Choroid plexus epithelial cell (primary cell): ENCODE data around the gene AHSA1.

Experiments used
- DNase-seq: peaks from one replicate; pipeline ENCODE4 v3.0.0-alpha.2; 2010; ENCODE audit warnings: low read depth
- H3K4me3 ChIP-seq: 2 replicates; pipeline ENCODE4 v1.5.1; 2011; ENCODE audit warnings: low read depth, mild to moderate bottlenecking, control low read depth, low read length, moderate library complexity
- TF ChIP-seq, protein P1 (sequence below): conservative IDR thresholded peaks from 2 replicates; pipeline ENCODE4 v1.5.1; 2011; ENCODE audit warnings: low read depth, mild to moderate bottlenecking, control low read depth, inconsistent platforms, low read length, moderate library complexity

Gene AHSA1

GRCh38 chr14:77426396-77426795 is 31.5 kb upstream of the AHSA1 start:
- no peak overlapping the region for H3K4me3 ChIP-seq
- no peak for DNase-seq
- TF ChIP-seq, protein P1, sequence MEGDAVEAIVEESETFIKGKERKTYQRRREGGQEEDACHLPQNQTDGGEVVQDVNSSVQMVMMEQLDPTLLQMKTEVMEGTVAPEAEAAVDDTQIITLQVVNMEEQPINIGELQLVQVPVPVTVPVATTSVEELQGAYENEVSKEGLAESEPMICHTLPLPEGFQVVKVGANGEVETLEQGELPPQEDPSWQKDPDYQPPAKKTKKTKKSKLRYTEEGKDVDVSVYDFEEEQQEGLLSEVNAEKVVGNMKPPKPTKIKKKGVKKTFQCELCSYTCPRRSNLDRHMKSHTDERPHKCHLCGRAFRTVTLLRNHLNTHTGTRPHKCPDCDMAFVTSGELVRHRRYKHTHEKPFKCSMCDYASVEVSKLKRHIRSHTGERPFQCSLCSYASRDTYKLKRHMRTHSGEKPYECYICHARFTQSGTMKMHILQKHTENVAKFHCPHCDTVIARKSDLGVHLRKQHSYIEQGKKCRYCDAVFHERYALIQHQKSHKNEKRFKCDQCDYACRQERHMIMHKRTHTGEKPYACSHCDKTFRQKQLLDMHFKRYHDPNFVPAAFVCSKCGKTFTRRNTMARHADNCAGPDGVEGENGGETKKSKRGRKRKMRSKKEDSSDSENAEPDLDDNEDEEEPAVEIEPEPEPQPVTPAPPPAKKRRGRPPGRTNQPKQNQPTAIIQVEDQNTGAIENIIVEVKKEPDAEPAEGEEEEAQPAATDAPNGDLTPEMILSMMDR = no peak

GRCh38 chr14:77436042-77436441 is 21.9 kb upstream of the AHSA1 start:
- DNase-seq = peak; percentile 8
- no peak overlapping the region for H3K4me3 ChIP-seq
- TF ChIP-seq, protein P1 = no peak

GRCh38 chr14:77438596-77438995 is 19.3 kb upstream of the AHSA1 start:
- no peak for DNase-seq
- TF ChIP-seq, protein P1 = no peak
- no peak overlapping the region for H3K4me3 ChIP-seq

GRCh38 chr14:77439861-77440260 is 18.0 kb upstream of the AHSA1 start:
- DNase-seq = no peak
- no peak overlapping the region for H3K4me3 ChIP-seq
- TF ChIP-seq, protein P1 = no peak

DNA sequence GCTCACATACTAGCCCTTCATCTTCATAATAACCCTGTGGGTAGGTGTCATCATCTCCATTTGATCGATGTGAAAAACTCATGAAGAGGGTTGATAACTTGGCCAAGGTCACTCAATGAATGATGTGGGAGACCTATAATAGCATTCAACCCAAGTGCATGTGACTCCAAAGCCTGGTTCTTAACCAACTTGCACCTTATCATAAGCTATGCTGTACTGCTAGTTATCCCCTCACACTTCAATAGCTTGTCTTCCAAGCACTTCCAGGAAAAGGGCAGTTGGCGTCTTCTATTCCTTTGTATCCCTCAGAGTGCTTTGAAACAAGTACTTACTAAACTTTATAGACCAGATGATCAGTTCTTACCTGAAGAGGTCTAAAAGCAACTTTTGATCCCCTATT is 15.7 kb upstream of the AHSA1 start:
- TF ChIP-seq, protein P1 = no peak
- no peak overlapping the region for H3K4me3 ChIP-seq
- no peak for DNase-seq

DNA sequence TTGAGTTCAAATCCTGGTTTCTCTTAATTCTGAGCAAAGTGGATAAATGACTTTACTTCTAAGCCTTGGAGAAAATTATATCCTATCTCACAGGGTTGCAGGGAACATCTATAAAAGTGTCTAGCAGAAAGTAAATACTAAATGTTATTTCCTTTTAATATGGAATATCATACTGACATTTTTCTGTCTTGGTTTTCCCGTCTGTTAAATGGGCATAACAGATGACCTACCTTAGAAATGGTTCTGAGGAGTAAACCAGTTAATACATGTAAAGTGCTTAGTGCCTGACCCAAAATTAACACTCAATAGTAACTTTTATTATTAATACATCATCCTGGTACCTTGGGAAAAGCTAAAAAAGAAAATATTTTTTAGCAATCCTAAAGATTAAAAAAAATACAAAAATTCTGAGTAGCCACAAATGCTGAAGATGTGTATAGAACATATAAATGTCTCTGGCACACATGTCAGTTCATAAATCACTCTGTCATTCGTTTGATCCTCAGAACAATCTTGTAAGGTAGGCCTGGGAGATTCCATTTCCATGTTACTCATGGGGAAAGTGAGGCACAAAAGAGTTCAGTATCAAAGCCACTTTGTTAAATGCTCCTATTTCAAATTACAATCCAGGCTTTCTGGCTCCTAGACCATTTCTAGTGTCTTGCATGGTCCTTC is 1.8 kb upstream of the AHSA1 start:
- TF ChIP-seq, protein P1 = no peak
- no peak overlapping the region for H3K4me3 ChIP-seq
- DNase-seq = no peak

DNA sequence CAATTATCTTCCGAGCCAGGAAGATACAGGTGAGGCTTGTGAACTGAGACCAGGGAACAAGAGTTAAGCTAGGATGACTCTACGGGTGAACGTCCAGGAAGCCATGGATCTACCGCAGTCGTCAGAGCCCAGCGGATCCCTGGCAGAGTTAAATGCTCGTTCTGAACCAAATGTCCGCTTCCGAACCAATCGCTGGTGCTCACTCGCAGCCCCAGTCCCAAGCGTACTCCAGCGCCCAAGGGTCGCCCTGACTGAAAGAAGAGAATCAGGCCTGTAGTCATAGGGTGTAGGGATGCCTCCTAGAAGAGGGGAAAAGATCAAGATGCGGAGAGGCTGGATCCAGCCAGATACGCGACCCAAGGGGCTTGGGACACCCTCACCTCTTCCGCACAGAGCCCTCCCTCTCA is 775 bp upstream of the AHSA1 start:
- peak; percentile 50 for DNase-seq
- TF ChIP-seq, protein P1 = no peak
- peak overlapping the region; percentile 94 for H3K4me3 ChIP-seq
